ENCODE measurements around the gene FGD4. TPM values are rescaled to one million over a fixed set of nuclear protein-coding genes. Genes with fewer than 3 reads are reported as not detected.

Gene FGD4
- total RNA-seq, 1 experiment from 2014 or later = 39.7 TPM

- Mint-ChIP-seq H3K27me3 (ENCODE audit: low read depth) (no peaks in the 10 kb centered on the region), H3K4me3 (no peak overlapping the region), H3K4me1 (no peaks in the 10 kb centered on the region), H3K36me3 (peaks cover 11% of the 10 kb centered on the region), H3K9me3 (no peaks in the 10 kb centered on the region), H3K27ac (no peak overlapping the region)
- DNase-seq (ENCODE audit: low spot score) = no peak
- no peak for ATAC-seq
- TF ChIP-seq ZNF512 (CRISPR knock-in tag; IDR thresholded peaks at IDR 0.05; ENCODE audit: borderline replicate concordance) = no peak
- TF ChIP-seq ZNF532 (CRISPR knock-in tag; IDR thresholded peaks at IDR 0.05; ENCODE audit: borderline replicate concordance) = no peak
- no peak for TF ChIP-seq HMGA2 (CRISPR knock-in tag; IDR thresholded peaks at IDR 0.05)
- no peak for TF ChIP-seq KAT7 (CRISPR knock-in tag; IDR thresholded peaks at IDR 0.05; ENCODE audit: borderline replicate concordance)
- TF ChIP-seq GRHL2 (CRISPR knock-in tag; IDR thresholded peaks at IDR 0.05; ENCODE audit: insufficient replicate concordance, severe bottlenecking) = no peak
- no peak for TF ChIP-seq NFYB (CRISPR knock-in tag; conservative IDR thresholded peaks at IDR 0.05; ENCODE audit: low read depth)
- TF ChIP-seq ZBTB21 (CRISPR knock-in tag; IDR thresholded peaks at IDR 0.05; ENCODE audit: borderline replicate concordance) = no peak
- TF ChIP-seq SMAD3 (CRISPR knock-in tag; IDR thresholded peaks at IDR 0.05; ENCODE audit: borderline replicate concordance) = no peak
- TF ChIP-seq ZNF121 (CRISPR knock-in tag; IDR thresholded peaks at IDR 0.05) = no peak
- TF ChIP-seq NR3C1 (CRISPR knock-in tag; conservative IDR thresholded peaks at IDR 0.05; ENCODE audit: low read depth) = no peak
- no peak for TF ChIP-seq ERG (CRISPR knock-in tag; IDR thresholded peaks at IDR 0.05)
- no peak for TF ChIP-seq JUN (CRISPR knock-in tag; IDR thresholded peaks at IDR 0.05)
- no peak for TF ChIP-seq CTCF (IDR thresholded peaks at IDR 0.05)
- no peak for TF ChIP-seq ELF4 (CRISPR knock-in tag; IDR thresholded peaks at IDR 0.05; ENCODE audit: low read depth)
- no peak for TF ChIP-seq FOXP4 (CRISPR knock-in tag; IDR thresholded peaks at IDR 0.05)
- TF ChIP-seq AFF4 (CRISPR knock-in tag; IDR thresholded peaks at IDR 0.05; ENCODE audit: borderline replicate concordance) = no peak
- ChIA-PET CTCF (no interaction called here), POLR2A (no interaction called here)
Observed at GRCh38 chr12:32353540-32353939, 45.8 kb upstream of the FGD4 start.

Measured in WTC11 (cell line).